VCaP (cell line): ENCODE measurements around the gene NAA35.

Source experiments
- H3K27ac ChIP-seq: fragments of 450-650 bp; 2 replicates; pipeline ENCODE4 v1.5.1; 2017
- TF ChIP-seq, protein P1 (sequence below): fragments of 450-650 bp; conservative IDR thresholded peaks from 2 replicates; pipeline ENCODE4 v1.5.1; 2017; ENCODE audit warnings: mild to moderate bottlenecking, moderate library complexity

The NAA35 gene

DNA sequence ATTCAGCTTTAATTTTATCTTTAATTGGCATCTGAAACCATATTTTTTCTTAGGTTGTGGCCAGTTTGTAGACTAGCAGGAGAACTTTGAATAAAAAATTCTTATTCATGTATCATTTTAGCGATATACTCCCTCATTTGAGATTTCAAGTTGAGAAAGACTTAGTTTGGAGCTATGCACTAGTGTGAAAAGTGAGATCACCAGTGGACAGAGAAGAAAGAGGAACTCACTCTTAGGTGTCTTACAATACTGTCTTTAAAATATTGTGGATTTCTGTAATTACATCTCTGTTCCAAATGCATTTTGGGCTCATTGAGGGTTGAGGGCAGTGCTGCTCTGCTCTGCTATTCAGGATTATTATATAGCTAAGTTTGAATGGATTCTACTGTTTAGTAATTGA lies 54.7 kb downstream of the NAA35 start:
- no peak overlapping the region for H3K27ac ChIP-seq
- TF ChIP-seq, protein P1, sequence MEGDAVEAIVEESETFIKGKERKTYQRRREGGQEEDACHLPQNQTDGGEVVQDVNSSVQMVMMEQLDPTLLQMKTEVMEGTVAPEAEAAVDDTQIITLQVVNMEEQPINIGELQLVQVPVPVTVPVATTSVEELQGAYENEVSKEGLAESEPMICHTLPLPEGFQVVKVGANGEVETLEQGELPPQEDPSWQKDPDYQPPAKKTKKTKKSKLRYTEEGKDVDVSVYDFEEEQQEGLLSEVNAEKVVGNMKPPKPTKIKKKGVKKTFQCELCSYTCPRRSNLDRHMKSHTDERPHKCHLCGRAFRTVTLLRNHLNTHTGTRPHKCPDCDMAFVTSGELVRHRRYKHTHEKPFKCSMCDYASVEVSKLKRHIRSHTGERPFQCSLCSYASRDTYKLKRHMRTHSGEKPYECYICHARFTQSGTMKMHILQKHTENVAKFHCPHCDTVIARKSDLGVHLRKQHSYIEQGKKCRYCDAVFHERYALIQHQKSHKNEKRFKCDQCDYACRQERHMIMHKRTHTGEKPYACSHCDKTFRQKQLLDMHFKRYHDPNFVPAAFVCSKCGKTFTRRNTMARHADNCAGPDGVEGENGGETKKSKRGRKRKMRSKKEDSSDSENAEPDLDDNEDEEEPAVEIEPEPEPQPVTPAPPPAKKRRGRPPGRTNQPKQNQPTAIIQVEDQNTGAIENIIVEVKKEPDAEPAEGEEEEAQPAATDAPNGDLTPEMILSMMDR, result no peak

DNA sequence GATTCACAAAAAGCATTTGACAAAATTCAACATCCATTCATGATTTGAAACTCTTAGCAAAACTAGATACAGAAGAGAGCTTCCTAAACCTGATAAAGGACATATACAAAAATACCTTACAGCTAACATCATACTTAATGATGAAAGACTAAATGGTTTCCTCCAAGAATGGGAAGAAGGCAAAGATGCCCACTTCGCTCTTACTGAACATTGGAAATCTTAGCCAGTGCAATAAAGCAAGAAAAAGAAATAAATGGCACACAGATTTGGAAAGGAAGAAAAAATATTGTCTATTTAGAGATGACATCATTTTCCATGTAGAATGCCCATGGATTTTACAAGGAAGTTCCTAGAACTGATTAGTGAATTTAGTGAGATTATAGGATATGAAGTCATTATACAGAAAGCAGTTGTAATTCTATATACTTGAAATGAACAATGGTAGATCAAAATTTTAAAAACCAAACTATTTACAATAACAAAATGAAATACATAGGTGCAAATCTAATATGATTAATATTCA lies 64.4 kb downstream of the NAA35 start:
- TF ChIP-seq, protein P1, result no peak
- no peak overlapping the region for H3K27ac ChIP-seq

DNA sequence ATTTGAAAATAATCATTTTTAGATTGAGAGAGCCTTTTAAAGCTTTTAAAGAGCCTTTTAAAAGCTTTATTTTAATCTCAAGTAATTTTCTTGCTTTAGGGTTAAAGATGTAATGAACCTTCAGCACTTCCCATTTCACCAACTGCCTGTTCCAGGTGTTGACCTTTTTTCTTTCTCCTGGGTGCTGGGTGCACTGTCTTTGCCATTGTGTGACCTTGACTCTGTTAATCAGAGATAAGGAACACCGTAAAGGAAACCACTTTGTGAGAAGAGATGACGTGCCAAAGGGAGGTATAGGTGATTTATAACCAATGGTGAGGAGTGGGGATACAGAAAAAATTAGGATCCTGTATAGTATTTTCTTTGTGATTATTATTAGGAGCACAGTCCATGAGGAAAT lies 68.2 kb downstream of the NAA35 start:
- H3K27ac ChIP-seq, result no peak overlapping the region
- TF ChIP-seq, protein P1, result no peak

DNA sequence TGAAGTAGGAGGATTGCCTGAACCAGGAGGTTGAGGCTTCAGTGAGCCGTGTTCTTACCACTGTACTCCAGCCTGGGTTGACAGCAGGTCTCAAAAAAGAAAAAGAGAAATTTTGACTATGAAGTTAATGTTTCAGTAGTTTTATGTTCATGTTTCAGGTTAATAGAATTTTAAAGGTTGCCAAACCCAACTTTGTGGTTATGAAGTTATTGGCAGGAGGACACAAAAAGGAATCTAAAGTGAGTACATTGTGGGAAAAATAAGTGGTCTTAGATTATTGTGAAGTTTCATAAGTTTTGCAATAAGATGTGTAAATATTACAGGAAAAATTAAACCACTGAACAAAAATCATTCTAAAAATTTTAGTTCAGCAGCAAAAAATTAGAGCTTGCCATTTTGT lies 79.8 kb downstream of the NAA35 start:
- TF ChIP-seq, protein P1, result no peak
- H3K27ac ChIP-seq, result peak overlapping the region; percentile 55; the same call in 1 of the 2 replicates

DNA sequence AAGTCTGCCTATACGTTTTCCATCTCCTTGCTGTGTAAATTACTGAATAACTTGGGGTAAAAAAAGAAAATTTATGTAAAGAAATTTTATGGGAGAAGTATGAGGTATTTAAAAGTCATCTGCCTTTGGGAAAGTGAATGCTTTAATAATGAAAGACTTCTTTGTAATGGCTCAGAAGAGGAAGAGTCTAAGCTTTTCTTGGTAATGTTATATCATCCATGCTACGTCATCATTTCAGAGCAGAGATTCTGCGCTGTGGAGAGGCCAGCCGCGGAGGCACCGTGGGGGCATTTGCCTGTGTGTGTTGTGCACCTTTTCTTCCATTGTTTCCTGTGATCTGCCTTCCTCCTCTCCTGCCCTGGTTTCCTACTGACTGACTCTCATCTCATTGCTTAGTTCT lies 80.2 kb downstream of the NAA35 start:
- TF ChIP-seq, protein P1, result no peak
- H3K27ac ChIP-seq, result peak overlapping the region; percentile 55

DNA sequence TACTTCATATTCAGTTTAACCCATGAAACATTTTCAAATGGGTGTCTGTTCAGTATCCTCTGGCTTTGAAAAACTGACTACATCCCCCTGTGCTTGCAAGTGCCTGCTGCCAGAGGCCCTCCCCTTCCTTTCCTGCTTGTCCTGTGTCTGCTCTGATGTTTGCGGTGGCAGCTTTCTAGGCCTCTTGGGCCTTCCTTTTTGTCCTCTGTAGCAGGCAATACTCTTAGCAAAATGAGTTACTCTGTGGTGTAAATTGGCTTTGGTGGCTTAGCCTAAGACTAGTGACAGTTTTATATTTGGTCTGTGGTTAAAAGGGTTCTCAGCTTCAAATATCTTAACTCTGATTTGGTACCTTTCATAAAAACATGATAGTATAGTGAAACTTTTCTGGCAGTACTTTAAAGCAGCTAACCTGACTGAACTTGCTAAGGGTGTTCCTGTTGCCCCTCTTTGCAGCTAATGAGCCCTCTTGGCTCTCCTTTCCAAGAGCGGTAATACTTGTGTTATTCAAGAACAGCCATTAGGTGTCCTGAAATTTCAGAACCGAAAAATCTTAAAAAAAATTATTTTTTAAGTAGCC lies 81.8 kb downstream of the NAA35 start:
- TF ChIP-seq, protein P1, result no peak
- H3K27ac ChIP-seq, result peak overlapping the region; percentile 55; the same call in 1 of the 2 replicates

DNA sequence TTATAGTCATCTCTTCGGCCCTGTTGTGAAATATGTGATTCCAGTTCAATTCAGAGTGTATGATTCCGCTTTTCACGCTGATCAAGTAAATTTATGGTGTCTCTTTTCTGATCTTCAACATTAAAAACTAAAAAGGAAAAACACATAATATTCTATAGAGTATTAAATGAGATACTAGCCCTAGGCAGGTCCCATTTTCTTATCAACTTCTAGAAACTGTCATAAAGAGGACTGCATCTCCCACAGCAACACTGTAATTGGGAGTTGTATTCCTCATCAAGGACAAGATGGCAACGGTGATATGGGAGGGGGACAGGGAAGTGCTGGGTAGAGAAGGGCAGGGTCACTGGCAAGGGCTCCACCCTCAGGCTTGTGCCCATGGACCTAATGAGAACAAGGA lies 86.8 kb downstream of the NAA35 start:
- TF ChIP-seq, protein P1, result no peak
- H3K27ac ChIP-seq, result no peak overlapping the region
